ENCODE measurements around the gene RASA2. TPM values are rescaled to one million over a fixed set of nuclear protein-coding genes. Genes with fewer than 3 reads are reported as not detected.
A peak's percentile ranks its signal among the peaks of the same experiment; 100 is the strongest.

RASA2 gene, protein sequence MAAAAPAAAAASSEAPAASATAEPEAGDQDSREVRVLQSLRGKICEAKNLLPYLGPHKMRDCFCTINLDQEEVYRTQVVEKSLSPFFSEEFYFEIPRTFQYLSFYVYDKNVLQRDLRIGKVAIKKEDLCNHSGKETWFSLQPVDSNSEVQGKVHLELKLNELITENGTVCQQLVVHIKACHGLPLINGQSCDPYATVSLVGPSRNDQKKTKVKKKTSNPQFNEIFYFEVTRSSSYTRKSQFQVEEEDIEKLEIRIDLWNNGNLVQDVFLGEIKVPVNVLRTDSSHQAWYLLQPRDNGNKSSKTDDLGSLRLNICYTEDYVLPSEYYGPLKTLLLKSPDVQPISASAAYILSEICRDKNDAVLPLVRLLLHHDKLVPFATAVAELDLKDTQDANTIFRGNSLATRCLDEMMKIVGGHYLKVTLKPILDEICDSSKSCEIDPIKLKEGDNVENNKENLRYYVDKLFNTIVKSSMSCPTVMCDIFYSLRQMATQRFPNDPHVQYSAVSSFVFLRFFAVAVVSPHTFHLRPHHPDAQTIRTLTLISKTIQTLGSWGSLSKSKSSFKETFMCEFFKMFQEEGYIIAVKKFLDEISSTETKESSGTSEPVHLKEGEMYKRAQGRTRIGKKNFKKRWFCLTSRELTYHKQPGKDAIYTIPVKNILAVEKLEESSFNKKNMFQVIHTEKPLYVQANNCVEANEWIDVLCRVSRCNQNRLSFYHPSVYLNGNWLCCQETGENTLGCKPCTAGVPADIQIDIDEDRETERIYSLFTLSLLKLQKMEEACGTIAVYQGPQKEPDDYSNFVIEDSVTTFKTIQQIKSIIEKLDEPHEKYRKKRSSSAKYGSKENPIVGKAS
- 10 to 100 TPM; 12.0 to 18.3 TPM for total RNA-seq

DNA sequence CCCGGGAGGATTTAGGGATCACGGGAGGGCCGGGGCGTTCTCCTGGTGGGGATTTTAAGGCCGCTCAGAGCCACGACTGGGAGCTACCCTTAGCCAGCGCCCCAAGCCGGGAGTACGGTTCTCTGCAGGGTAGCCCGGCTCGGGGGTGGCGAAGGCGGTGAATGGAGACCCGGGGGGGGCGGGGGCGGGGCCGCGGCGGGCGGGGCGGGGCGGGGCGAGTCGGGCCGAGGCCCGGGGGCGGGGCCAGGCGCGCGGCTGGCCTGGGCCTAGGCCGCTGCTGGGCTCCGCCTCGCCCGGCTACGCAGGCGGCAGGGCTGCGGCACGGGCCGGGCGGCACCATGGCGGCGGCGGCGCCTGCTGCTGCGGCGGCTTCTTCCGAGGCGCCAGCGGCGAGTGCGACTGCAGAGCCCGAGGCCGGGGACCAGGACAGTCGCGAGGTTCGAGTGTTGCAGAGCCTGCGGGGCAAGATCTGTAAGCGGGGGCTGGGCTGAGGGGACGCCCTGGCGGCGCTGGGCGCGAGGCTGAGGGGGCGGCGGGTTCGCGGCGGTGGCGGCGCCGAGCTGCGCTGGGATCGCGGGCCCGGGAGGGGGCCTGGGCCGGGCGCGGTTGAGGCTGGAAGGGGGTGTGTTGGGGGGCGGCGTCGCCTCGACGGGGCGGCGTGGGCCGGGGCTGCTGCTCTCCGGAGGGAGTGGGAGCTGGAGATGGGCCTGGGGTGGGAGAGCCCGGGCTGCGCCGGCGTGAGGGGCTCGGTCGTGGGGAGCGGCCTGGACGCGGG is at the start of gene RASA2:
Gene RASA2, plus strand, starts transcription at position 282 of the 775 bp plus-strand sequence. Its CDS starts 57 bp downstream, at position 339.
- intact Hi-C loops (cut with DNase I): loop anchor here (5.0 kb wide), 1 partner anchor 60 kb away; no protein-coding TSS in a partner anchor
- peak within 1 kb of the TSS; percentile 99 for H3K27ac ChIP-seq
- TF ChIP-seq, protein P1, sequence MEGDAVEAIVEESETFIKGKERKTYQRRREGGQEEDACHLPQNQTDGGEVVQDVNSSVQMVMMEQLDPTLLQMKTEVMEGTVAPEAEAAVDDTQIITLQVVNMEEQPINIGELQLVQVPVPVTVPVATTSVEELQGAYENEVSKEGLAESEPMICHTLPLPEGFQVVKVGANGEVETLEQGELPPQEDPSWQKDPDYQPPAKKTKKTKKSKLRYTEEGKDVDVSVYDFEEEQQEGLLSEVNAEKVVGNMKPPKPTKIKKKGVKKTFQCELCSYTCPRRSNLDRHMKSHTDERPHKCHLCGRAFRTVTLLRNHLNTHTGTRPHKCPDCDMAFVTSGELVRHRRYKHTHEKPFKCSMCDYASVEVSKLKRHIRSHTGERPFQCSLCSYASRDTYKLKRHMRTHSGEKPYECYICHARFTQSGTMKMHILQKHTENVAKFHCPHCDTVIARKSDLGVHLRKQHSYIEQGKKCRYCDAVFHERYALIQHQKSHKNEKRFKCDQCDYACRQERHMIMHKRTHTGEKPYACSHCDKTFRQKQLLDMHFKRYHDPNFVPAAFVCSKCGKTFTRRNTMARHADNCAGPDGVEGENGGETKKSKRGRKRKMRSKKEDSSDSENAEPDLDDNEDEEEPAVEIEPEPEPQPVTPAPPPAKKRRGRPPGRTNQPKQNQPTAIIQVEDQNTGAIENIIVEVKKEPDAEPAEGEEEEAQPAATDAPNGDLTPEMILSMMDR (IDR thresholded peaks at IDR 0.05): no peak
- H3K4me3 ChIP-seq: peak within 1 kb of the TSS; percentile 69
- H3K9ac ChIP-seq (ENCODE audit: low read depth in 2 of 2, low read length in 2 of 2): peak within 1 kb of the TSS; percentile 81 to 93
- H3K4me1 ChIP-seq: no peaks in the 10 kb centered on the region
- H3K9me3 ChIP-seq: no peaks in the 10 kb centered on the region
- H3K27me3 ChIP-seq: no peaks in the 10 kb centered on the region
- peak; percentile 72 for DNase-seq
- no peaks in the 10 kb centered on the region for H3K36me3 ChIP-seq

DNA sequence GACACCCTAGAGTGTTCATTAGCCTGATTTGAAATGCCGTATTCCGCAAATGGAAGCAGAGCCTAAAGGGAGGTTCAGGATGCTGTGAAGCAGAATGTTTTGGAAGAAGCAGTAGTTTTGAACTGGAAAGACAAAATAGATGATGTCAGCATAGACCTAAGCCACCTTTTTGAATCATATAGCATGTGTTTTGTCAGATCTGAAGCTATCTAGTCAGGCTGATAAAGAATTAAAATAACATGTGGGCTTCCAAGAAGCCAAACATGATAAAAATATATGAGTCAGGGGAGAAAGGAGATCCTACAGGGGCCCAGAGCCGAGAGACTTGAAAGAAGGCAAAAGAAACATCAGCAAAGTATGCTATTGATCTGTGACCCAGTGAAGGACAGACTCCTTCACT is 47.2 kb upstream of the RASA2 start:
- H3K4me1 ChIP-seq: peaks cover 11% of the 10 kb centered on the region
- TF ChIP-seq, protein P1 (IDR thresholded peaks at IDR 0.05): no peak

DNA sequence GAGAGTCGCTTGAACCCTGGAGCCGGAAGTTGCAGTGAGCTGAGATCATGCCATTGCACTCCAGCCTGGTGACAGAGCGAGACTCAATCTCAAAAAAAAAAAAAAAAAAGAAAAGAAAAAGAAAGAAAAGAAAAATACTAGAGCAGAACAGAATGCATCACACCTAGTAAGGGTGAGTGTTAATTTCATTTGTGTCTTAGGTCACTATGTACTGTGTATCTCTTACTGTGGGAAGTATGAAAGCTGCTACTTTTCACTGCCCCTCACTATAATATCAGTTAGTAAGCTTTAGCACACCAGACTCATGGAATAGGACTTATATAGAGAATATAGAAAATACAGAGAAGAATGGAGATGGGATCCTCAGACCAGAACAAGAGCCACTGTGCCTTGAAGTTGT is 45.9 kb upstream of the RASA2 start:
- Histone ChIP-seq H3K9ac (ENCODE audit: low read depth in 2 of 2, low read length in 2 of 2) (no peak overlapping the region), H3K27ac (peak overlapping the region; percentile 51), H3K36me3 (peaks cover 9% of the 10 kb centered on the region), H3K9me3 (no peaks in the 10 kb centered on the region), H3K27me3 (no peaks in the 10 kb centered on the region), H3K4me3 (no peak overlapping the region), H3K4me1 (peaks cover 11% of the 10 kb centered on the region)
- intact Hi-C loops (cut with DNase I): no loop called here
- DNase-seq: no peak
- TF ChIP-seq, protein P1 (IDR thresholded peaks at IDR 0.05): no peak

More for the DNA sequence above, 47.2 kb upstream of the RASA2 start:
- no peak for DNase-seq
- Histone ChIP-seq H3K27ac (peak overlapping the region; percentile 24), H3K4me3 (no peak overlapping the region), H3K9ac (ENCODE audit: low read depth in 2 of 2, low read length in 2 of 2) (no peak overlapping the region), H3K36me3 (peaks cover 8% of the 10 kb centered on the region), H3K9me3 (no peaks in the 10 kb centered on the region), H3K27me3 (no peaks in the 10 kb centered on the region)
- intact Hi-C loops (cut with DNase I): no loop called here

DNA sequence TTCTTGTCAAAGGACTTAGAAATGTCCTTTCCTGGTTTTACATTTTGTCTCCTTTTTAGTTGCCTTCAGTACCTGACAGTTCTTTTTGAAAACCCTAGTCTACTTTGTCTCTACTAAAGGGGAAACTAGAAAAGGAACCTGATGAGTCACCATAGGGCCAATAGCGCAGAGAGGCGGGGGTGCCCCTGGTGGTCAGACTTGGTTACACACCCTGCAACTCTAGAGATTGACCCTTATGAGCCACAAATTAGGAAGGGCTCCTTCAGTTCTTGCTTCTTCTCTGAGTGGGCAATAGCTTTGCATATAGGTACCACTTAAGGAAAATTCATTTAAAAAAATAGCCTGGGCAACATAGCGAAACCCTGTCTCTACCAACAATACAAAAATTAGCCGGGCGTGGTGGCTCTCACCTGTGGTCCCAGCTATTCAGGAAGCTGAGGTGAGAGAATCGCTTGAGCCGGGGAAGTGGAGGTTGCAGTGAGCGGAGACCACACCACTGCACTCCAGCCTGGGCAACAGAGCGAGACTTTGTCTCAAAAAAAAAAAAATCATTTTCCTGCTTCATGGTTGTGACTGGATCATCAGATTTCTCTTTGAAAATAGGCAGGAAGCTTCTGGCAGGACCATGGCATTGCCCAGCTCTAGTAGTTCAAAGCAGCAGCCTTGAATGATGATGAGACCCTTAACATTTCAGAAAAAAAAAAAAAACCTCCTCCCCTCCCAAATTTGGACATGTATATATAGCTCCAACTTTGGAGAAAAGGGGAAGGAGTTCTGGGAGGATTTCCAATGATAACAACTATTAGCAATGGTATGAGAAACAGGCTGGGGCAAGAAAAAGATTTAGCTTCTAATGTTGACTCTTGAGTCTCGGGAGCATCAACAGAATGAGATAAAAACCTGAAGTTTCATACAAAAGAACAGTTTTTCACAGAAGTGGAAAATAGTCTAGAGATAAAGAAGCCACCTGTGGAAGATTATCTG is 45.2 kb upstream of the RASA2 start:
- DNase-seq: peak; percentile 83
- Histone ChIP-seq H3K27ac (peak overlapping the region; percentile 51), H3K9ac (ENCODE audit: low read depth in 2 of 2, low read length in 2 of 2) (no peak overlapping the region), H3K36me3 (peaks cover 9% of the 10 kb centered on the region), H3K4me3 (no peak overlapping the region), H3K9me3 (no peaks in the 10 kb centered on the region), H3K4me1 (peaks cover 11% of the 10 kb centered on the region), H3K27me3 (no peaks in the 10 kb centered on the region)
- intact Hi-C loops (cut with DNase I): no loop called here
- TF ChIP-seq, protein P1 (IDR thresholded peaks at IDR 0.05): peak; percentile 89
